Trophoblast cell (in vitro differentiated cells and primary cell): Measurements from ENCODE around the gene RNF212.

Experiments used
- DNase-seq, 2 donors: peaks; one replicate each; pipeline ENCODE4 v3.0.0-alpha.2; 2016
- H2AFZ ChIP-seq: 2 replicates; pipeline ENCODE4 v1.6.1; 2013; ENCODE audit warnings: low read length, moderate library complexity, mild to moderate bottlenecking; ENCODE audit not compliant: insufficient read depth, poor library complexity
- H2AK5ac ChIP-seq: 2 replicates; pipeline ENCODE4 v1.6.1; 2013; ENCODE audit warnings: mild to moderate bottlenecking, low read length
- H2BK120ac ChIP-seq: 2 replicates; pipeline ENCODE4 v1.6.1; 2013; ENCODE audit warnings: low read length, mild to moderate bottlenecking, moderate library complexity; ENCODE audit not compliant: insufficient read depth, poor library complexity
- H2BK12ac ChIP-seq: 2 replicates; pipeline ENCODE4 v1.6.1; 2013; ENCODE audit warnings: mild to moderate bottlenecking, low read length, moderate library complexity
- H2BK5ac ChIP-seq: 2 replicates; pipeline ENCODE4 v1.6.1; 2013; ENCODE audit warnings: low read length, low read depth, moderate library complexity, mild to moderate bottlenecking; ENCODE audit not compliant: poor library complexity
- H3K14ac ChIP-seq: 2 replicates; pipeline ENCODE4 v1.6.1; 2013; ENCODE audit warnings: mild to moderate bottlenecking, low read length
- H3K18ac ChIP-seq: 2 replicates; pipeline ENCODE4 v1.6.1; 2013; ENCODE audit warnings: mild to moderate bottlenecking, low read length
- H3K23ac ChIP-seq: 2 replicates; pipeline ENCODE4 v1.6.1; 2013; ENCODE audit warnings: low read length
- H3K27ac ChIP-seq: 2 replicates; pipeline ENCODE4 v1.5.1; 2013; ENCODE audit warnings: low read depth, mild to moderate bottlenecking, inconsistent platforms, low read length, moderate library complexity
- H3K27me3 ChIP-seq: 2 replicates; pipeline ENCODE4 v1.6.1; 2013; ENCODE audit warnings: inconsistent platforms, mild to moderate bottlenecking, low read length, moderate library complexity; ENCODE audit not compliant: insufficient read depth
- H3K36me3 ChIP-seq, 2 experiments: 1 replicate in 1 of 2; 2 replicates in 1 of 2; pipeline ENCODE4 v1.6.1; 2013; ENCODE audit warnings: low read length in 2 of 2, mild to moderate bottlenecking in 2 of 2, moderate library complexity in 1 of 2; ENCODE audit not compliant: insufficient read depth in 2 of 2, control insufficient read depth in 1 of 2
- H3K4ac ChIP-seq: 2 replicates; pipeline ENCODE4 v1.6.1; 2013; ENCODE audit warnings: low read depth, mild to moderate bottlenecking, low read length, moderate library complexity
- H3K4me1 ChIP-seq, 2 experiments: 1 replicate in 1 of 2; 2 replicates in 1 of 2; pipeline ENCODE4 v1.6.1; 2013; ENCODE audit warnings: low read length in 2 of 2, mild to moderate bottlenecking in 2 of 2, moderate library complexity in 1 of 2; ENCODE audit not compliant: insufficient read depth in 2 of 2, control insufficient read depth in 1 of 2
- H3K4me2 ChIP-seq: 2 replicates; pipeline ENCODE4 v1.6.1; 2013; ENCODE audit warnings: inconsistent platforms, mild to moderate bottlenecking, low read length, moderate library complexity
- H3K4me3 ChIP-seq: 2 replicates; pipeline ENCODE4 v1.5.1; 2013; ENCODE audit warnings: mild to moderate bottlenecking, low read depth, low read length, inconsistent platforms
- H3K79me1 ChIP-seq: one replicate; pipeline ENCODE4 v1.6.1; 2013; ENCODE audit warnings: low read length
- H3K79me2 ChIP-seq: 2 replicates; pipeline ENCODE4 v1.6.1; 2013; ENCODE audit warnings: low read length, mild to moderate bottlenecking; ENCODE audit not compliant: control insufficient read depth, insufficient read depth, poor library complexity
- H3K9ac ChIP-seq: 2 replicates; pipeline ENCODE4 v1.6.1; 2013; ENCODE audit warnings: mild to moderate bottlenecking, low read length
- H3K9me3 ChIP-seq: 2 replicates; pipeline ENCODE4 v1.6.1; 2013; ENCODE audit warnings: low read depth, mild to moderate bottlenecking, control low read depth, inconsistent platforms, low read length; ENCODE audit not compliant: insufficient read depth
- H4K12ac ChIP-seq: 2 replicates; pipeline ENCODE4 v1.6.1; 2013; ENCODE audit warnings: low read depth, mild to moderate bottlenecking, low read length, moderate library complexity
- H4K8ac ChIP-seq: 2 replicates; pipeline ENCODE4 v1.6.1; 2013; ENCODE audit warnings: low read depth, mild to moderate bottlenecking, low read length, moderate library complexity
- H4K91ac ChIP-seq: one replicate; pipeline ENCODE4 v1.6.1; 2013; ENCODE audit warnings: low read depth, mild to moderate bottlenecking, low read length, moderate library complexity
- WGBS: extraction: QIAGEN DNeasy Blood & Tissue Kit; methylation state at CpG from one replicate; pipeline ENCODE4 v1.1.7; 2013; ENCODE audit warnings: missing lambda C conversion rate; ENCODE audit not compliant: insufficient read length, insufficient coverage; ENCODE audit errors: extremely low coverage; 5-methylcytosine and 5-hydroxymethylcytosine counted together

RNF212 gene

DNA sequence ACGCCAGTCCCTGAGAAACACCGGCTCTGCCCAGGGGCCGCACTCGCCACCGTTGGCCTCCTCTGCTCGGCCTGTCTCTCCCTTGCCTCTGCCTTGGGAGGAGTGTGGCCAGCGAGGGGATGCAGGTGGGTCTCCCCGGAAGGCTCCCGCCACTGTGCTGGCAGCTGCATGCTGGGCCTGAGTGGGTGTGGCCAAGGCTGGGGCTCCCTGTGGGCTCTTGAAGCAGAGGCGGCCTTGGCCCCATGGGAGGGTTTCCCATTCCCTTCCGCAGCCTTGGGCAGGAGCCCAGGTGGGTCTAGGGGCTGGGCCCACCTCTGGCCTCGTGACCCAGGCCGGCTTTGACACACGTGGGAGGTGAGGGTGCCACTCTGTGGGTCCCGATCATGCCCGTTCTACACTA, 82.8 kb downstream of the RNF212 start:
- H2BK5ac ChIP-seq: no peak overlapping the region
- no CpG with 5 or more reads among the region's 16 CpGs for whole genome bisulfite sequencing
- no peak overlapping the region for H4K8ac ChIP-seq
- no peak overlapping the region for H3K27ac ChIP-seq
- no peaks in the 10 kb centered on the region for H3K79me1 ChIP-seq
- no peak overlapping the region for H2AK5ac ChIP-seq
- H2BK12ac ChIP-seq: no peak overlapping the region
- H3K14ac ChIP-seq: no peak overlapping the region
- no peak overlapping the region for H4K91ac ChIP-seq
- no peak overlapping the region for H2AFZ ChIP-seq
- H2BK120ac ChIP-seq: no peak overlapping the region
- peaks cover 1% of the 10 kb centered on the region for H3K79me2 ChIP-seq
- H3K4me2 ChIP-seq: no peak overlapping the region
- H3K18ac ChIP-seq: no peak overlapping the region
- no peak overlapping the region for H4K12ac ChIP-seq
- H3K4ac ChIP-seq: no peak overlapping the region
- H3K4me1 ChIP-seq: peaks cover 6 to 11% of the 10 kb centered on the region in 2 experiments
- DNase-seq: no peak
- no peak overlapping the region for H3K4me3 ChIP-seq
- peaks cover 3 to 6% of the 10 kb centered on the region in 2 experiments for H3K36me3 ChIP-seq
- H3K27me3 ChIP-seq: no peaks in the 10 kb centered on the region
- peaks cover 6% of the 10 kb centered on the region for H3K9me3 ChIP-seq
- H3K9ac ChIP-seq: no peak overlapping the region
- no peak overlapping the region for H3K23ac ChIP-seq

DNA sequence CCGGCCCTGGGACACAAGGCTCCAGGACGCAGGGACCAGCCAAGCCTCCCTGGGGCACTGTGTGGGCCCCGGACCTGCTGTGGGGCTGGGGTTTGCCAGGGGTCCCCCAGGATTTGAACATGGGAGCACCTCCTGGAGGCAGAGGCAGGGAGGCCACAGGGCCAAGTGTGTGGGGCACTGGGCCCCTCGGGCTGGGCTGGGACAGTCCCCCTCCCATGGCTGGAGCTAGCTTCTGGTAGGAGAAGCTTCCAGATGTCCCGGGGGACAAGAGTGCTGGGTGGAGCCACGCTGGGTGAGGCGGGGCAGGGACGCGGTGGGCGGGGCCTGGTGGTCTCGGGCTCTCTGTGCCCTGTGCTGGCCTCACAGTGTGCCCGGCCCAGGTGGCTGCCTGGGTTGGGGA, 83.3 kb downstream of the RNF212 start:
- H3K4me2 ChIP-seq: no peak overlapping the region
- no peak overlapping the region for H3K23ac ChIP-seq
- H2BK120ac ChIP-seq: no peak overlapping the region
- H3K27ac ChIP-seq: no peak overlapping the region
- no peak overlapping the region for H2AFZ ChIP-seq
- no peak overlapping the region for H3K4me3 ChIP-seq
- H3K36me3 ChIP-seq: peaks cover 8 to 11% of the 10 kb centered on the region in 2 experiments
- H2BK12ac ChIP-seq: no peak overlapping the region
- H3K9ac ChIP-seq: no peak overlapping the region
- H3K79me2 ChIP-seq: peaks cover 1% of the 10 kb centered on the region
- peaks cover 6 to 11% of the 10 kb centered on the region in 2 experiments for H3K4me1 ChIP-seq
- no peak overlapping the region for H2BK5ac ChIP-seq
- no peak overlapping the region for H2AK5ac ChIP-seq
- H3K4ac ChIP-seq: no peak overlapping the region
- no peak overlapping the region for H4K12ac ChIP-seq
- no peak overlapping the region for H4K8ac ChIP-seq
- no peak for DNase-seq
- H3K14ac ChIP-seq: no peak overlapping the region
- no peaks in the 10 kb centered on the region for H3K27me3 ChIP-seq
- WGBS: no CpG with 5 or more reads among the region's 12 CpGs
- H3K79me1 ChIP-seq: no peaks in the 10 kb centered on the region
- no peak overlapping the region for H4K91ac ChIP-seq
- H3K9me3 ChIP-seq: peaks cover 10% of the 10 kb centered on the region
- no peak overlapping the region for H3K18ac ChIP-seq

DNA sequence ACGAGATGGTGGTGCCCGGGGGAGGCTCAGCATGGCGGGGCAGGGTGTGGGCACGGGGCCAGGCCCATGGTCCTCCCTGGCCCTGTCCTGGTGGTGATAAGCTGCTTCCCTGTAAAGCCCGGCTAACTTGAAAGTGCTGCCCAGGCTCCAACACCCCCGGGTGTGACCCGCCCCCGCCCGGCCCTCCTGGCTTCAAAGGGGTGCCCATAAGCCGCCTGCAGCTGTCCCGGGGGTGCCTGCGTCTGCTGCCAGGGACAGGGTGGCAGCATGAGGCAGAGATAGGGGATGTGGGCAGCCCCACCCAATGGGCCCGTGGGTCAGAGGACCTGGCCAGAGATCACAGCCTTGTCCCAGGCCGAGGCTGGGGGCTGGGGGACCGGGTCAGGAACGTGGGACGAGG, 83.8 kb downstream of the RNF212 start:
- Histone ChIP-seq H2BK12ac (no peak overlapping the region), H3K4me2 (no peak overlapping the region), H3K79me1 (no peaks in the 10 kb centered on the region), H3K4me1 (peaks cover 6 to 11% of the 10 kb centered on the region in 2 experiments), H3K27ac (no peak overlapping the region), H3K9ac (no peak overlapping the region), H3K4me3 (no peak overlapping the region), H4K8ac (no peak overlapping the region), H3K4ac (no peak overlapping the region), H3K27me3 (no peaks in the 10 kb centered on the region), H3K18ac (no peak overlapping the region), H3K36me3 (peaks cover 13 to 14% of the 10 kb centered on the region in 2 experiments), H2BK5ac (no peak overlapping the region), H3K23ac (no peak overlapping the region), H2AK5ac (no peak overlapping the region), H4K12ac (no peak overlapping the region), H3K9me3 (peaks cover 10% of the 10 kb centered on the region), H2BK120ac (no peak overlapping the region), H3K14ac (no peak overlapping the region), H3K79me2 (peaks cover 1% of the 10 kb centered on the region), H4K91ac (no peak overlapping the region), H2AFZ (no peak overlapping the region)
- no peak for DNase-seq
- WGBS: no CpG with 5 or more reads among the region's 17 CpGs

DNA sequence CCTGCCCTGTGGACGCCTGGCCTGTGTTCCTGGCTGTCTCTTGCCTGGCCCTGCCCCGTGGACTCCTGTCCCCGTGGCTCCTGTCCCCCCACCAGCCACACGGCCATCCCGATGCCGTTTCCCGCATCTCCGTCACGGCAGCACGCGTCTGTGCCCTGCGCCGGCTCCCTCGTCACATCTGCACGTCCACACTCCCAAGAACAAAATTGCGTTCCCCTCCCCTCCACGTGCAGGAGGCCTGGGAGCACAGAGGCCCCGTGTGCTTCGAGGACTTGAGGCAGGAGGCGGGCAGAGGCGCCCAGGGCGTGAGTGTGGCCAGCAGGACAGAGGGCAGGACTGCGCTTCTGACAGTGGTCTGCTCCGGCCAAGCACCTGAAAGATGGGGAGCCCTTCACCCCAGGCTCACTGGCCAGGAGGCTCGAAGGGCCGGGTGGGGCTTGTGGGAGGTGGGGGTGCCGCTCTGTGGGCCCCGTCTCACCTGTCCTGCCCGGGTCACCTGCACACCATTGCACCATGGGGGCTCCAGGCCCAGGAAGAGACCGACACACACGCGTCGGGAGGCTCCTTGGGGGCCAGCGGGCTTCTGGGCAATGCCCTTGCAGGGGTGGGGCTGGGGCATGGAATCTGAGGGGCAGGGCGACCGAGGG, 84.7 kb downstream of the RNF212 start:
- no CpG with 5 or more reads among the region's 36 CpGs for WGBS
- H2AK5ac ChIP-seq: no peak overlapping the region

More for the DNA sequence above, 84.7 kb downstream of the RNF212 start:
- peaks cover 13 to 19% of the 10 kb centered on the region in 2 experiments for H3K36me3 ChIP-seq
- H3K4me1 ChIP-seq: peaks cover 6 to 11% of the 10 kb centered on the region in 2 experiments
- no peak overlapping the region for H3K18ac ChIP-seq
- no peak overlapping the region for H4K91ac ChIP-seq
- H2BK5ac ChIP-seq: no peak overlapping the region
- no peak overlapping the region for H2BK12ac ChIP-seq
- no peak overlapping the region for H3K4me2 ChIP-seq
- H3K79me1 ChIP-seq: no peaks in the 10 kb centered on the region
- H3K4ac ChIP-seq: no peak overlapping the region
- no peak overlapping the region for H2AFZ ChIP-seq
- no peak overlapping the region for H4K8ac ChIP-seq
- peaks cover 10% of the 10 kb centered on the region for H3K9me3 ChIP-seq
- no peak overlapping the region for H4K12ac ChIP-seq
- no peak overlapping the region for H3K4me3 ChIP-seq
- H3K23ac ChIP-seq: no peak overlapping the region
- no peaks in the 10 kb centered on the region for H3K27me3 ChIP-seq
- no peak overlapping the region for H2BK120ac ChIP-seq
- H3K79me2 ChIP-seq: peaks cover 1% of the 10 kb centered on the region
- no peak overlapping the region for H3K9ac ChIP-seq
- no peak overlapping the region for H3K14ac ChIP-seq
- H3K27ac ChIP-seq: no peak overlapping the region
- no peak for DNase-seq
